Peyer's patch (tissue), 4 donors: ENCODE data around the gene MBD4.

Experiments used
- CTCF ChIP-seq, 6 experiments: fragments of 450-650 bp in 4 of 6; fragments of 200-600 bp in 2 of 6; sonication (generic) in 1 of 6; IDR thresholded peaks; one replicate each; pipeline ENCODE4 v1.5.1; 2017 to 2019; ENCODE audit warnings: antibody characterized with exemption in 6 of 6, mild to moderate bottlenecking in 3 of 6, moderate library complexity in 1 of 6
- POLR2A ChIP-seq, 2 donors: fragments of 450-650 bp; IDR thresholded peaks; one replicate each; pipeline ENCODE4 v1.5.1; 2017; ENCODE audit warnings: antibody characterized with exemption in 2 of 2, mild to moderate bottlenecking in 2 of 2, moderate library complexity in 2 of 2

- TF ChIP-seq CTCF (IDR thresholded peaks at IDR 0.05) (no peak), POLR2A (IDR thresholded peaks at IDR 0.05) (no peak)
These were observed 37.1 kb downstream of the MBD4 start for GRCh38 chr3:129402616-129403015.
